ENCODE results near the gene GABRB3.

DNA sequence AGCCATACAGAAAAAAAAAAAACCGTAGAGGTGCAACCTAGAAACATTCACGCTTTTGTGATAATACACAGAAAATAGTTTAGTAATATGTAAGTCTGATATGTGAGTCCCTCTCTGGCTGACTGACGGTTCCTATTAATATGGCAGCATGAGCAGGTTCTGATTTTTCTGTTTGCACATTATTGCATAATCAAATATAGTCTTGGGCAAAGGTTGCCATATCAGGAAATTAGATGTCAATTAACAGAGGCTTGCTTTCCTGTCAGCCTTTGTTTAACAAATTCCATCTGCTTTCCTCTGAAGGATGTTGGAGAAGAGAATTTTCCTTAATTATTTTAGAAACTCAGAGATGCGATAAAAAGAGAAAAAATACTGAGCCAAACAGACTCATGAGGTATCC, 14.8 kb downstream of the GABRB3 start:
- TF ChIP-seq EZH2 (IDR thresholded peaks at IDR 0.05; ENCODE audit: borderline replicate concordance, low read length) (no peak), CTCF (conservative IDR thresholded peaks at IDR 0.05 in 1 of 2, IDR thresholded peaks at IDR 0.05 in 1 of 2; ENCODE audit: extremely low read depth in 1 of 2, insufficient read depth in 1 of 2, low read depth in 1 of 2, low read length in 2 of 2) (no peak)
